GM12864 (cell line): ENCODE data around the gene BST2.

Experiments
- DNase-seq: peaks from one replicate; pipeline ENCODE4 v3.0.0-alpha.2; 2011; ENCODE audit warnings: low read depth
- H3K4me3 ChIP-seq: 2 replicates; pipeline ENCODE4 v1.5.1; 2011; ENCODE audit warnings: mild to moderate bottlenecking, low read depth, low read length, control low read depth
- TF ChIP-seq, protein P1 (sequence below): IDR thresholded peaks from 2 replicates; pipeline ENCODE4 v1.5.1; 2011; ENCODE audit warnings: low read depth, mild to moderate bottlenecking, moderate library complexity, low read length, control low read depth, inconsistent platforms; ENCODE audit errors: missing control alignments

BST2 gene, protein sequence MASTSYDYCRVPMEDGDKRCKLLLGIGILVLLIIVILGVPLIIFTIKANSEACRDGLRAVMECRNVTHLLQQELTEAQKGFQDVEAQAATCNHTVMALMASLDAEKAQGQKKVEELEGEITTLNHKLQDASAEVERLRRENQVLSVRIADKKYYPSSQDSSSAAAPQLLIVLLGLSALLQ

DNA sequence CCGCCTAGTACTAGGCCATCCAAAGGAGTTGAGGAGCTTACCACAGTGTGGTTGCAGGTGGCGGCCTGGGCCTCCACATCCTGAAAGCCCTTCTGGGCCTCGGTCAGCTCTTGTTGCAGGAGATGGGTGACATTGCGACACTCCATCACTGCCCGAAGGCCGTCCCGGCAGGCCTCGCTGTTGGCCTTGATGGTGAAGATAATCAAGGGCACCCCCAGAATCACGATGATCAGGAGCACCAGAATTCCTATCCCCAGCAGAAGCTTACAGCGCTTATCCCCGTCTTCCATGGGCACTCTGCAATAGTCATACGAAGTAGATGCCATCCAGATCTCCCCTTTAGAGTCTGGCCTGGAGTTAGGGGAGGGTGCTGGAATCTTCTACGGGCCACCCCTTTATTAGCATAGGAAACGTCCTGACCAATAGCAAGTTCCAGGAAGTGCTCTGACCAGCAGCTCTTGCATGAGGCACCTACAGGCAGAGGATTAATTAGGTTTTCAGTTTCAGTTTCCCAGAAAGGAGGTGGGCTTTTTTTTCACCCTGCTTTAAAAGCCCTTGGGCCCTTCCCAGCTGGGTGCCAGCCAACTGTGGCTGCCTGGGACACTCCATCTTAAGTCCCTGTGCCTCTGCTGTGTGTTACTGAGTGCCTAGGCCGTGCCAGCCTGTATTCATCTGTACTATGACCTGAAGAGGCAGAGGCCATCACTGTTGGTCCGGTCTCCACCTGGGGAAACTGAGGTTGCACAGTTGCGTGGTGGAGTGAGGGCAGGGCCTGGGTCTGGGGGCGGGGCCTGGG, at the start of gene BST2:
BST2 (minus strand) TSS at position 381 of the 796 bp plus-strand sequence; CDS start at position 326, 55 bp downstream.
- TF ChIP-seq, protein P1, sequence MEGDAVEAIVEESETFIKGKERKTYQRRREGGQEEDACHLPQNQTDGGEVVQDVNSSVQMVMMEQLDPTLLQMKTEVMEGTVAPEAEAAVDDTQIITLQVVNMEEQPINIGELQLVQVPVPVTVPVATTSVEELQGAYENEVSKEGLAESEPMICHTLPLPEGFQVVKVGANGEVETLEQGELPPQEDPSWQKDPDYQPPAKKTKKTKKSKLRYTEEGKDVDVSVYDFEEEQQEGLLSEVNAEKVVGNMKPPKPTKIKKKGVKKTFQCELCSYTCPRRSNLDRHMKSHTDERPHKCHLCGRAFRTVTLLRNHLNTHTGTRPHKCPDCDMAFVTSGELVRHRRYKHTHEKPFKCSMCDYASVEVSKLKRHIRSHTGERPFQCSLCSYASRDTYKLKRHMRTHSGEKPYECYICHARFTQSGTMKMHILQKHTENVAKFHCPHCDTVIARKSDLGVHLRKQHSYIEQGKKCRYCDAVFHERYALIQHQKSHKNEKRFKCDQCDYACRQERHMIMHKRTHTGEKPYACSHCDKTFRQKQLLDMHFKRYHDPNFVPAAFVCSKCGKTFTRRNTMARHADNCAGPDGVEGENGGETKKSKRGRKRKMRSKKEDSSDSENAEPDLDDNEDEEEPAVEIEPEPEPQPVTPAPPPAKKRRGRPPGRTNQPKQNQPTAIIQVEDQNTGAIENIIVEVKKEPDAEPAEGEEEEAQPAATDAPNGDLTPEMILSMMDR = no peak
- H3K4me3 ChIP-seq = peak within 1 kb of the TSS; percentile 75
- peak; percentile 85 for DNase-seq

DNA sequence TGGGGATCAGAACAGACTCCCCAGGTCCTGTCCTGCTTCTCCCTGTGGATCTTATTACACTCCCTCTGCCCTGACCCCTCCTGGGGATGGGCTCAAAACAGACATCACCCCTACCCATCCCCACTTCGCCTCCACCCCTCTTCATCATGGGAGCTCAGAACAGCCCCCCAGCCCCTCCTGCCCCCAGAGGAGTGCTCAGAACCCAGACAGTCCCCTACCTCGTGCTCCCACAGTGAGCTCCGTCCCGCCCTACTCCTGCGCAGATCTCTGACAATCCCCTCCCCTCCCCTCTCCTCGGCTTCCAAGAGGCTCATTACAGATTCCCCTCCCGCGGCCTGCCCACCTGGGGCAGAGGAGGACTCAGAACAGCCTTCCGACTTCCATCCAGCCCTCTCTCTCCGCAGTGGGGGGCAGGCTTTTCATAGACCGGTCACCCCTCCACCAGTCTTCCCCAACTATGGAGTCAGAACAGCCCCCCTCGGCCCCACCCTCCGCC, 49.2 kb upstream of the BST2 start:
- no peak for DNase-seq
- H3K4me3 ChIP-seq = no peak overlapping the region
- TF ChIP-seq, protein P1 = no peak

DNA sequence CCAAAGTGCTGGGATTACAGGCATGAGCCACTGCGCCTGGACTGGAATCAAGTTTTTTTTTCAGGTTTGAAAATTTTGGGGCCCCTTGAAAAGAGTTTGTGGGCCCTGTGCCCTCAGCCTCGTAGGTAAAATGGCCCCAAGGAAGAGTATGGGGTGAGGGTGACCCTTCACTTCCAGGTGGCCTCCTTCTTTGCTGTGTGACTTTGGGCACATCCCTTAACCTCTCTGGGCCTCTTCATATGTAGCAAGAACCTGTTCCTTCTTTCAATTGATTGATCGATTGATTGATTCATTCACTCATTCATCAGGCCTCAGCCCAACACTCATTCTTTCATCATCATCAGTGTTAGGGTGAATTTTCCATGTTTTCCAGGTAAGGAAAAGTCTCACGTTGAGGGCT, 46.4 kb upstream of the BST2 start:
- TF ChIP-seq, protein P1 = no peak
- H3K4me3 ChIP-seq = no peak overlapping the region
- DNase-seq = no peak

DNA sequence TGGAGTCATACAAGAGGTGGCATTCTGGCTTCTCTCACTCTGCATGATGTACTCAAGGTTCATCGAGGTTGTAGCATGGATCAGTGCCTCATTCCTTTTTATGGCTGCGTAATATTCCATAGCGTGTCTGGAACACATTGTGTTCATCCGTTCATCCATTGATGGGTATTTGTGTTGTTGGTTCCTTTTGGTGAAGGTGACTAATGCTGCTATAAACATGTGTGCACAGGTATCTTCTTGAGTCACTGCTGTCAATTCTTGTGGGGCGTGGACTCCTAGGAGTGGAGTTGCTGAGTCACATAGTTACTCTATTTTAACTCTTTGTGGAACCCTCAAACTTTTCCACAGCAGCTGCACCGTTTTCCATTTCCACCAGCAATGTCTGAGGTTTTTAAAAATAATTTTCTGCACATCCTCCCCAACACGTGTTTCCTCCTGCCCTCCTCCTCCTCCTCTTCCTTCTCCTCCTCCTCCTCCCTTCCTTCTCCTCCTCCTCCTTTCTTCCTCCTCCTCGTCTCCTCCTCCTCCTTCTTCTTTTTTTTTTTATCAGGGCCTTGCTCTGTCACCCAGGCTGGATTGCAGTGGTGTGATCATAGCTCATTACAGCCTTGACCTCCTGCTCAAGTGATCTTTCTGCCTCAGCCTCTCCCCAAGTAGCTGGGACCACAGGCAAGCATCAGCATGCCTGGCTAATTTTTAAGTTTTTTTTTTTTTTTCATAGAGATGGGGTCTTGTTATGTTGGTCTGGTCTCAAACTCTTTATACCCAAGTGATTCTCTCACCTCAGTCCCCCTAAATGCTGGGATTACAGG, 45.0 kb upstream of the BST2 start:
- TF ChIP-seq, protein P1 = no peak
- no peak overlapping the region for H3K4me3 ChIP-seq
- peak; percentile 41 for DNase-seq

DNA sequence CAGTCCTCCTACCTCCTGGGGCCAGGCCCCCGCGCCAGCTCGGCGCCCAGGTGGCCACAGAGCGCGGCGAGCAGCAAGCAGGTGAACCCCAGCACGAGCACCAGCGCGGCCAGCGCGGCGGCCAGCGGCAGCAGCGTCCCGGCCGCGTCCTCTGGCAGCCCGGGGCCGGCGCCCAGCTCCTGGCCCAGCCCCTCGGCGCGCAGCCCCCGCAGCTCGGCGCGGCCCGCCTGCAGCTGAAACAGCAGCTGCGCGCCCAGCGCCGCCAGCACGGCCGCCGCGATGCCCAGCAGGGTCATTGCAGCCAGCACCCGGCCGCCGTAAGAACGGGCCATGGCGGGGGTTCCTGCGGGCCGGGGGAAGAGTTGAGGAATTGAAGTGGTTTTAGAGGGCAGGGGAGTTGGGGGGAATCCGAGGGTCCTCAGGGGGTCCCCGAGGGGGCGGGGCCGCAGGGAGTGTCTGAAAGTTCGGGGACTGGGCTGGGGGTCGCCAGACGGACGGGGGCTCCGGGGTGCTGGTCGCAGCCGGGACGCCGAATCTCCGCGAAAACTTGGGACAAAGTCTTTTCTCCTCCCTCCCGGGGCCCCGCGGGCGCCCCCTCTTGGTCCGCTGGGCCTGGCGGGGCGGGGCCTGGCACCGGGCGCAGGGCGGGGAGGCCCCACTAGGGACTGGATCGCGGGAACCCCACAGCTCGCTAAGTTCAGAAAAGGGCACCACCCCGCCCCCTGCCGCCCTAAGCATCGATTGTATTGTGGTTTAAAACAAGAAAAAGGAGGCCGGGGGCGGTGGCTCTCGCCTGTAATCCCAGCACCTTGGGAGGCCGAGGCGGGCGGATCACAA, 42.9 kb upstream of the BST2 start, which contains the start of gene TMEM221:
TMEM221 (minus strand) TSS at position 538 of the 837 bp plus-strand sequence; CDS start at position 332, 206 bp downstream.
- H3K4me3 ChIP-seq = no peak within 1 kb of the TSS
- TF ChIP-seq, protein P1 = peak; percentile 45

DNA sequence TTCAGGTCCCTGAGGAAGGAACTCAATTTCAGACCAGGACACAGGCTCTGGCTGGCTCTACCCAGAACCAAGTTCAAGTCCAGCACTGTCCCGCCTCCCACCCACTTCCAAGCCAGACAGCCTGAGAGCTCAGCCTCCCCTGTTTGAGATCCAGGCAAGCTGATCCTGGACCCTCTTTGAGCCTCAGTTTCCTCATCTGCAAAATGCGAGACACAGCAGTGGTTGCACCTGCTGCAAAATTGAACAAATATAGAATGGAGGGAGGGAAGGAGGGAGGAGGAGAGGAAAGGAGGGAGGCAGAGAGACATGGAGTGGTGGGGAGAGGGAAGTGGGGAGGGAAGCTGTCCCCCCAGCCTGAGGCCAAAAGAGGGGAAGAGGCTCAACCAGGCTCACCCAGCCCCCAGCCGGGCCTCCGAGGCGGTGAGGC, 42.3 kb upstream of the BST2 start:
- TF ChIP-seq, protein P1 = no peak
- no peak for DNase-seq
- no peak overlapping the region for H3K4me3 ChIP-seq

More for the DNA sequence above, 42.9 kb upstream of the BST2 start, which contains the start of gene TMEM221:
- DNase-seq = no peak
